ENCODE data around the gene SEPTIN5. TPM values are rescaled to one million over a fixed set of nuclear protein-coding genes. Genes with fewer than 3 reads are reported as not detected.

Gene SEPTIN5
- total and polyA plus RNA-seq, 7 donors: 3.7 to 10.9 (median 7.0) TPM

DNA sequence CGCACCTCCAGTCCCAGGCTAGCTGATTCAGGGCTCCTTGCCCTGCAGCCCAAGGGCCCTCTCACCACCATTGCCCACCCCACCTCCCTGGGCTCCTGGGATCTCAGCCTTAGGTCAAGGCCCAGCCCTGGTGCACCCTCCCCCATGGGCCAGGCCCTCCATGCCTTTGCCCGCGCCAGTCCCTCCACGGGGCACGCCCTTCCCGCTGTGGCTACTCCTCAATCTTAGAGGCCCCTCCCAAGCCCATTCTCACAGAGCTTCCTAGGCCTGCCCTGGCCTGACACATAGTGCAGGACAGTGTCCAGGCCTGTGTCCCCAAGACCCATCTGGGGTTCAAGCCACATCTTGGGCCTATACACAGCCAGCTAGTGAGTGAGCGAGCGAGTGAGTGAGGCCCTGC, 15.9 kb downstream of the SEPTIN5 start:
- DNase-seq: no peak
- no peaks in the 10 kb centered on the region for H3K27me3 ChIP-seq (ENCODE audit: insufficient read depth in 3 of 3, low read length in 2 of 3)
- ATAC-seq: peak; percentile 1 to 55 (median 32)
- intact Hi-C loops (cut with DNase I): loop anchor here (1.0 to 5.0 kb wide), 2 partner anchors 122 to 180 kb away; partner anchors contain the start of genes GNB1L (in 1 of the 2) and RTL10 (in 1 of the 2)
- no peak overlapping the region for H3K27ac ChIP-seq
- no peaks in the 10 kb centered on the region for H3K4me1 ChIP-seq
- no peaks in the 10 kb centered on the region for H3K36me3 ChIP-seq (ENCODE audit: insufficient read depth in 1 of 2, low read depth in 1 of 2)
- TF ChIP-seq, protein P1, sequence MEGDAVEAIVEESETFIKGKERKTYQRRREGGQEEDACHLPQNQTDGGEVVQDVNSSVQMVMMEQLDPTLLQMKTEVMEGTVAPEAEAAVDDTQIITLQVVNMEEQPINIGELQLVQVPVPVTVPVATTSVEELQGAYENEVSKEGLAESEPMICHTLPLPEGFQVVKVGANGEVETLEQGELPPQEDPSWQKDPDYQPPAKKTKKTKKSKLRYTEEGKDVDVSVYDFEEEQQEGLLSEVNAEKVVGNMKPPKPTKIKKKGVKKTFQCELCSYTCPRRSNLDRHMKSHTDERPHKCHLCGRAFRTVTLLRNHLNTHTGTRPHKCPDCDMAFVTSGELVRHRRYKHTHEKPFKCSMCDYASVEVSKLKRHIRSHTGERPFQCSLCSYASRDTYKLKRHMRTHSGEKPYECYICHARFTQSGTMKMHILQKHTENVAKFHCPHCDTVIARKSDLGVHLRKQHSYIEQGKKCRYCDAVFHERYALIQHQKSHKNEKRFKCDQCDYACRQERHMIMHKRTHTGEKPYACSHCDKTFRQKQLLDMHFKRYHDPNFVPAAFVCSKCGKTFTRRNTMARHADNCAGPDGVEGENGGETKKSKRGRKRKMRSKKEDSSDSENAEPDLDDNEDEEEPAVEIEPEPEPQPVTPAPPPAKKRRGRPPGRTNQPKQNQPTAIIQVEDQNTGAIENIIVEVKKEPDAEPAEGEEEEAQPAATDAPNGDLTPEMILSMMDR (IDR thresholded peaks at IDR 0.05): no peak
- 85 to 97% (median 93%) methylated on average over 8 of the region's 8 CpGs for WGBS, 3 donors
- no peaks in the 10 kb centered on the region for H3K9me3 ChIP-seq
- H3K4me3 ChIP-seq: no peak overlapping the region

DNA sequence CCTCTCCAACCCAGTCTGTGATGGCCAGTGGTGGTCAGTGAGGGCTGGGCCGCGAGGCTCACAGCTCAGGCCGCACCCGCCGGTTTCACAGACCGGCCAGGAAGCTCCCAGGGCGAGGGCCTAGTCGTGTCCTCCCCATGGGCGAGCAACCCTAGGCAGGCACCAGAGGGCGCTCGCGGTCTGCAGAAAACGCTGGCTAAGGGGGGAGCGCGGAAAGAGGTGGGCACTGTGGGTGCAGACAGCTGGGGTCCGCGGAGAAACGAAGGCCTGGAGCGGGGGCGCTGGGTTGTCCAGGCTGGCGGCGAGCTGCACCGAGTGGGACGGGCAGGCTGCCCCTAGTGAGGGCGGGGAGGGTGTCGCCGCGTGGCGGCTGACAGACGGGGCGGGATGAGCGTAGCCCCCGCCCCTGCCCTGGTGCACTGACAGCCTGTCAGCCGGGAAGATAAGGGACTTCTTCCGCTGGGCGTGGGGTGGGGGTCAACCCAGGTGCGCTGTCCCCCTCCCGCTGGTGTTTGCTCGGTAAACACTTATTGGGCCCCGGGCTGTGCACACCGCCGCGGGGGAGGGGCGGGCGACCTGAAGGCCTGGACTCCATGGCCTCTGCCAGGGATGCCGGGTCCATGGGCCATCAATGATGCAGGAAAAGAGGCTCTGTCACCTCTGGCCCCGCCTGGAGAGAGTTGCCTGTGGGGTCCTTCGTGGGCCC, 16.5 kb downstream of the SEPTIN5 start:
- TF ChIP-seq, protein P1 (IDR thresholded peaks at IDR 0.05): peak; percentile 95
- ATAC-seq: peak; percentile 89 to 97 (median 91)
- Histone ChIP-seq H3K27me3 (ENCODE audit: insufficient read depth in 3 of 3, low read length in 2 of 3) (no peaks in the 10 kb centered on the region), H3K36me3 (ENCODE audit: insufficient read depth in 1 of 2, low read depth in 1 of 2) (no peaks in the 10 kb centered on the region), H3K27ac (no peak overlapping the region), H3K9me3 (no peaks in the 10 kb centered on the region), H3K4me3 (peak overlapping the region; percentile 57), H3K4me1 (no peaks in the 10 kb centered on the region)
- 5 to 8% (median 6%) methylated on average over 37 to 48 of the region's 48 CpGs for WGBS, 3 donors
- intact Hi-C loops (cut with DNase I): loop anchor here (1.0 to 5.0 kb wide), 2 partner anchors 121 to 179 kb away; partner anchors contain the start of genes GNB1L (in 1 of the 2) and RTL10 (in 1 of the 2)
- peak; percentile 87 to 93 for DNase-seq

DNA sequence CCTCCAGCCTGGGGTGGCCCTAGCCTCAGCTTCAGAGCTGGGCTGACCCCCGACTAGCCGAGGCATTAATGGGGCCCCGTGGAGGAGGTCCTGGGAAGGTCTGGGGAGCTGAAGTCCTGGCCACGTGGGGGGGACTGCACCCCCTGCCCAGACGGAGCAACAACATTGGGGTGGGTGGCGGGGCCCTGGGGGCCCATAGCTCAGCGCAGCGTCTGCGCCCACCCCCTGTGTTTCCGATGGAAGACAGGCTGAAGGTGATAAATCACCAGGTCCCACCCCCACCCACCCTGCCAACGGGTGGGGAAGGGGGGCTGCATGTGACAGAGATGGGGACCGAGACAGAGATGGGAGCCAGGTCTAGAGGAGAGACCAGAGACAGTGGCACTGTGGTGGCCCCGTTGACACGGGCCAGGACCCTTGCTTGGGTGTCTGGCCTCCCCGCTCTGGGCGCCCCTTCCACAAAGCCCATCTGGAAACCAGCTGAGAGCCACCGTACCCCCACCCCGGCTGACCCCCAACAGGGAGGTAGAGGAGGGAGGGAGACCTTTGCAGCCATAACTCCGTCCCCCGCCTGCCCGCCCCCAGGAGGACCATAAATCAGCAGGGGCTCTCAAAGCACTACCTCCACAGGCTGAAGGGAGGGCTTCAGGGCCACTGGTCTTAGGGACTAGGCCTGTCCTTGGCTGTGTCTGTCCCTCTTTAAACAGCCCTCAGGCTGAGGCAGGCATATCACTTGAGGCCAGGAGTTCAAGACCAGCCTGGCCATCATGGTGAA, 17.2 kb downstream of the SEPTIN5 start:
- ATAC-seq (no peak), DNase-seq (no peak)
- TF ChIP-seq, protein P1 (IDR thresholded peaks at IDR 0.05): no peak
- 72 to 79% (median 76%) methylated on average over 17 to 21 of the region's 21 CpGs for WGBS, 3 donors
- Histone ChIP-seq H3K36me3 (ENCODE audit: insufficient read depth in 1 of 2, low read depth in 1 of 2) (no peaks in the 10 kb centered on the region), H3K9me3 (no peaks in the 10 kb centered on the region), H3K27ac (no peak overlapping the region), H3K4me1 (no peaks in the 10 kb centered on the region), H3K4me3 (no peak overlapping the region), H3K27me3 (ENCODE audit: insufficient read depth in 3 of 3, low read length in 2 of 3) (no peaks in the 10 kb centered on the region)
- intact Hi-C loops (cut with DNase I): loop anchor here in 1 of 2 donors (5.0 kb wide), 1 partner anchor 121 kb away; the partner anchor contains the start of genes GNB1L and RTL10

DNA sequence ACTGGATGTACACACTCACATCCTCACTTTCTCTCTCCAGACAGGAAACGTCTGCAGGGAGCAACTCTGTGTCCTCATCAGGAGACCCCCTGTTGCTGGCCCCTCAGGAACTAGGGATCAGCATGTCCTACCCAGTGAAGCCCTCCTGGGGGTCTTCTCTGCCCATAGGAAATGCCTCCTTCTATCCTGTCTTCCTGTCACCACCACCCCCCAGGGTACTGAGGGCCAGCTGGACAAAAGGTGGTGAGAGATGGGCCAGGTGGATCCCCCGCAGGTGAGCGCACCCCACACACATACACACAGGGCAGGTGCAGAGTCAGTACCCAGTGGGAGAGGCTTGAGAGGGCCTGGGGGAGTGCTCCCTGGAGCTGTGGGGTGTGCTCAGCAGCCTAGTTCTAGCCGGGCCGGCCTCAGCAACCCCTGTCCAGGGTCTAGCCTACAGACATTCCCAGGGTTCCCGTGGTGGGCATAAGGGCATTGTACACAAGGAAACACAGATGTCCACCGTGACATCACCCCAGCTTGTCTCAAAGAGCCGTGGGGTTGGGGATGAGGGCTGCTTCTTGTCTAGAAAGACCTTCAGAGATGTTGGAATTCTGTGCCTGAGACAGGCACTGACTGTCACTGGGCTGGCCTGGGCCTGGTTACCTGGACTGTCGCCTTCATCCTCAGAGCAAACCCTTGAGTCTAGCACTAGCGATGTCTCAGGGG, 18.3 kb downstream of the SEPTIN5 start:
- TF ChIP-seq, protein P1 (IDR thresholded peaks at IDR 0.05): no peak
- ATAC-seq: no peak
- intact Hi-C loops (cut with DNase I): loop anchor here in 1 of 2 donors (5.0 kb wide), 1 partner anchor 120 kb away; the partner anchor contains the start of genes GNB1L and RTL10
- no peaks in the 10 kb centered on the region for H3K27me3 ChIP-seq (ENCODE audit: insufficient read depth in 3 of 3, low read length in 2 of 3)
- H3K36me3 ChIP-seq (ENCODE audit: insufficient read depth in 1 of 2, low read depth in 1 of 2): no peaks in the 10 kb centered on the region
- 86 to 89% (median 89%) methylated on average over 10 of the region's 10 CpGs for WGBS, 3 donors
- no peaks in the 10 kb centered on the region for H3K9me3 ChIP-seq
- H3K4me1 ChIP-seq: no peaks in the 10 kb centered on the region
- DNase-seq: no peak
- no peak overlapping the region for H3K27ac ChIP-seq
- no peak overlapping the region for H3K4me3 ChIP-seq
